ENCODE results near the gene RAB36. TPM values are rescaled to one million over a fixed set of nuclear protein-coding genes. Genes with fewer than 3 reads are reported as not detected.

RAB36 gene
- total and polyA plus RNA-seq, 4 donors, result 0.22 to 0.56 (median 0.37) TPM

DNA sequence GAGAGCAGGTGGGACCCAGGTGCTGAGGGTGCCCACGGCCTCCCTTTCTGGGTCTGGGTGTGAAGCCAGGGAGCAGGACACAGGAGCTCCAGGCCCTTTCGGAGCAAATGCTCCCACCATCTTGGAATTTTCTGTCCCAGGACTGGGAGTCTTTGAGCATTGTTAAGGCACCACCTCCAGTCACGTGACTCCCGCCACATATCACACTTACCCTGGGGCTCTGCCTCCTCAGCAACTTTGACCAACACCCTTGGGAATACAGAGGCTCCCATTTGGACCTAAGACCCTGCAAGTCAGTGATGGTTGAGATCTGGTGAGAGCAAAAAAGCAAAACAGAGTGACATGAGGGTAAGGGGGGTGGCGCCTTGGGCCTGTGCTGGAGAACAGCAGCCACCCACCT lies 39.4 kb upstream of the RAB36 start:
- DNase-seq (ENCODE audit: low spot score), result no peak
- Histone ChIP-seq H3K4me1 (ENCODE audit: control insufficient read depth in 4 of 4, insufficient read depth in 4 of 4, low read length in 3 of 4) (no peaks in the 10 kb centered on the region), H3K27ac (ENCODE audit: low read depth in 1 of 2, low read length in 2 of 2) (no peak overlapping the region), H3K9me3 (ENCODE audit: control insufficient read depth in 4 of 4, low read length in 3 of 4) (no peaks in the 10 kb centered on the region), H3K27me3 (ENCODE audit: control insufficient read depth in 4 of 4, insufficient read depth in 4 of 4, low read length in 3 of 4) (no peaks in the 10 kb centered on the region), H3K36me3 (ENCODE audit: control insufficient read depth in 4 of 4, insufficient read depth in 3 of 4, low read depth in 1 of 4, low read length in 3 of 4) (no peaks in the 10 kb centered on the region), H3K9ac (ENCODE audit: low read depth in 1 of 2, low read length in 2 of 2) (no peak overlapping the region), H3K4me3 (ENCODE audit: low read depth in 1 of 3, low read length in 3 of 3) (no peak overlapping the region)
- 97% methylated on average over 5 of the region's 5 CpGs for WGBS
- no peak for TF ChIP-seq RXRA (IDR thresholded peaks at IDR 0.05)
- TF ChIP-seq, protein P1, sequence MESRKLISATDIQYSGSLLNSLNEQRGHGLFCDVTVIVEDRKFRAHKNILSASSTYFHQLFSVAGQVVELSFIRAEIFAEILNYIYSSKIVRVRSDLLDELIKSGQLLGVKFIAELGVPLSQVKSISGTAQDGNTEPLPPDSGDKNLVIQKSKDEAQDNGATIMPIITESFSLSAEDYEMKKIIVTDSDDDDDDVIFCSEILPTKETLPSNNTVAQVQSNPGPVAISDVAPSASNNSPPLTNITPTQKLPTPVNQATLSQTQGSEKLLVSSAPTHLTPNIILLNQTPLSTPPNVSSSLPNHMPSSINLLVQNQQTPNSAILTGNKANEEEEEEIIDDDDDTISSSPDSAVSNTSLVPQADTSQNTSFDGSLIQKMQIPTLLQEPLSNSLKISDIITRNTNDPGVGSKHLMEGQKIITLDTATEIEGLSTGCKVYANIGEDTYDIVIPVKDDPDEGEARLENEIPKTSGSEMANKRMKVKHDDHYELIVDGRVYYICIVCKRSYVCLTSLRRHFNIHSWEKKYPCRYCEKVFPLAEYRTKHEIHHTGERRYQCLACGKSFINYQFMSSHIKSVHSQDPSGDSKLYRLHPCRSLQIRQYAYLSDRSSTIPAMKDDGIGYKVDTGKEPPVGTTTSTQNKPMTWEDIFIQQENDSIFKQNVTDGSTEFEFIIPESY (IDR thresholded peaks at IDR 0.05), result no peak
- no peak for TF ChIP-seq JUND (IDR thresholded peaks at IDR 0.05)
- TF ChIP-seq NR2F2 (IDR thresholded peaks at IDR 0.05), result no peak
- TF ChIP-seq YY1 (IDR thresholded peaks at IDR 0.05), result no peak
- no peak for TF ChIP-seq REST (IDR thresholded peaks at IDR 0.05)

- Histone ChIP-seq H3K4me1 (ENCODE audit: control insufficient read depth in 4 of 4, insufficient read depth in 4 of 4, low read length in 3 of 4) (no peaks in the 10 kb centered on the region), H3K9me3 (ENCODE audit: control insufficient read depth in 4 of 4, low read length in 3 of 4) (no peaks in the 10 kb centered on the region), H3K27me3 (ENCODE audit: control insufficient read depth in 4 of 4, insufficient read depth in 4 of 4, low read length in 3 of 4) (no peaks in the 10 kb centered on the region), H3K27ac (ENCODE audit: low read depth in 1 of 2, low read length in 2 of 2) (no peak overlapping the region), H3K9ac (ENCODE audit: low read depth in 1 of 2, low read length in 2 of 2) (no peak overlapping the region), H3K36me3 (ENCODE audit: control insufficient read depth in 4 of 4, insufficient read depth in 3 of 4, low read depth in 1 of 4, low read length in 3 of 4) (no peaks in the 10 kb centered on the region), H3K4me3 (ENCODE audit: low read depth in 1 of 3, low read length in 3 of 3) (no peak overlapping the region)
- TF ChIP-seq, protein P2, sequence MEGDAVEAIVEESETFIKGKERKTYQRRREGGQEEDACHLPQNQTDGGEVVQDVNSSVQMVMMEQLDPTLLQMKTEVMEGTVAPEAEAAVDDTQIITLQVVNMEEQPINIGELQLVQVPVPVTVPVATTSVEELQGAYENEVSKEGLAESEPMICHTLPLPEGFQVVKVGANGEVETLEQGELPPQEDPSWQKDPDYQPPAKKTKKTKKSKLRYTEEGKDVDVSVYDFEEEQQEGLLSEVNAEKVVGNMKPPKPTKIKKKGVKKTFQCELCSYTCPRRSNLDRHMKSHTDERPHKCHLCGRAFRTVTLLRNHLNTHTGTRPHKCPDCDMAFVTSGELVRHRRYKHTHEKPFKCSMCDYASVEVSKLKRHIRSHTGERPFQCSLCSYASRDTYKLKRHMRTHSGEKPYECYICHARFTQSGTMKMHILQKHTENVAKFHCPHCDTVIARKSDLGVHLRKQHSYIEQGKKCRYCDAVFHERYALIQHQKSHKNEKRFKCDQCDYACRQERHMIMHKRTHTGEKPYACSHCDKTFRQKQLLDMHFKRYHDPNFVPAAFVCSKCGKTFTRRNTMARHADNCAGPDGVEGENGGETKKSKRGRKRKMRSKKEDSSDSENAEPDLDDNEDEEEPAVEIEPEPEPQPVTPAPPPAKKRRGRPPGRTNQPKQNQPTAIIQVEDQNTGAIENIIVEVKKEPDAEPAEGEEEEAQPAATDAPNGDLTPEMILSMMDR (IDR thresholded peaks at IDR 0.05; ENCODE audit: low read depth, low read length, missing input control), result no peak
- TF ChIP-seq HNF4A (conservative IDR thresholded peaks at IDR 0.05) (no peak), FOXA2 (IDR thresholded peaks at IDR 0.05) (no peak), YY1 (IDR thresholded peaks at IDR 0.05) (no peak), EGR1 (IDR thresholded peaks at IDR 0.05; ENCODE audit: low read depth in 2 of 2) (no peak), RXRA (IDR thresholded peaks at IDR 0.05) (no peak), TAF1 (conservative IDR thresholded peaks at IDR 0.05) (no peak), JUND (IDR thresholded peaks at IDR 0.05) (no peak)
- TF ChIP-seq, protein P1 (IDR thresholded peaks at IDR 0.05), result no peak
- WGBS, result 94% methylated on average over 4 of the region's 4 CpGs
- no peak for DNase-seq (ENCODE audit: low spot score)
These were observed 38.9 kb upstream of the RAB36 start for GRCh38 chr22:23106344-23106743.

Data from liver (tissue), 9 donors.